KBM-7 (cell line): ENCODE measurements around the gene WDR72.

Experiments used
- DNase-seq: peaks from one replicate; pipeline ENCODE4 v3.0.0-alpha.2; 2015
- in situ Hi-C: fragments of 300-500 bp; cut with MboI; formaldehyde crosslinking; loops from 2 replicates; pipeline ENCODE4 v1.14.3; 2020; ENCODE audit warnings: low sequenced_read_pairs, low pct_unique_long_range_greater_than_20kb, mixed read lengths

WDR72 gene

GRCh38 chr15:53477981-53478766 is 281.3 kb downstream of the WDR72 start:
- in situ Hi-C loops, result no loop called here
- DNase-seq, result no peak

GRCh38 chr15:53473886-53474285 is 285.6 kb downstream of the WDR72 start:
- DNase-seq, result no peak
- in situ Hi-C loops, result no loop called here

GRCh38 chr15:53473435-53473834 is 286.0 kb downstream of the WDR72 start:
- DNase-seq, result no peak
- in situ Hi-C loops, result no loop called here

- in situ Hi-C loops, result no loop called here
- no peak for DNase-seq
Measured at GRCh38 chr15:53472883-53473282, 286.6 kb downstream of the WDR72 start.

DNA sequence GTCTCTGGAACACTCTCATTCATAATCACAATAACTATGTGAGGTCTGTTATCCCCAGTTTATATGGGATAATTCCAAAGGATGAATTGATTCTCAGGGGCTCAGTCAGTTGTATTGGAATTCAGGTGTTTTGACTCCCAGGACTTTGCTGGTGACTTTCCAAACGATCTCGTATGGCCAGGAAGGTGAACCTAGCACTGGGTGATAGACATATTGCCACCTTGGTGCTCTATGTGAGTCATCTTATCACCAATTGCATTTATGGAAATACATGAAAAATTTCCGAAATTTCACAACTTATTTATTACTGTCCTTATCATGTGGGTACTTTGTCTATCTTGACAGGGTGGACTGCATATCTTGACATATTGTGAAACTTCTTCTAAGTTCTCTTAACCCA is 287.3 kb downstream of the WDR72 start:
- in situ Hi-C loops, result no loop called here
- no peak for DNase-seq

GRCh38 chr15:53470743-53471142 is 288.7 kb downstream of the WDR72 start:
- in situ Hi-C loops, result no loop called here
- no peak for DNase-seq

DNA sequence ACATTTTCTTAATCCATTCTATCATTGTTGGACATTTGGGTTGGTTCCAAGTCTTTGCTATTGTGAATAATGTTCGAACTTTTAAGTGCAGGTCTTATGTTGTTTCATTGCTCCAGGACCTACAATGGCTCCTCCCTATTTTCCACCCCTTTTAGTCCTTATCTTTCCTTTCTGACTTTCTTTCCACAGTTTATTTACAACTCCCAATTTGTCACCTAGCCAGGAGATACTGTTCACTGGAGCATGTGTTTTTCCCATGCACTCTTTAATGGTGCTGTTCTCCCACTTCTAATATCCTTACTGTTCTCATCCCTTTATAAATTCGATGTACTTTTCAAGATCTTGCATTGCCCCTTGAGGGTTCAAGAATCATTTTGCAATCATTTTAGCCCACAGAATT is 290.0 kb downstream of the WDR72 start:
- no peak for DNase-seq
- in situ Hi-C loops, result no loop called here
